CD4-positive, CD25-positive, alpha-beta regulatory T cell (primary cell): Measurements from ENCODE around the gene RFX4. TPM values are rescaled to one million over a fixed set of nuclear protein-coding genes. Genes with fewer than 3 reads are reported as not detected.

Experiments used
- ATAC-seq, 2 donors: fragments of 150-1000 bp; cut with Tn5 transposase; one replicate each; pipeline ENCODE4 v1.10.0; 2021; ENCODE audit warnings: low read depth in 2 of 2, moderate number of reproducible peaks in 2 of 2, moderate library complexity in 1 of 2
- DNase-seq, 3 donors: peaks; one replicate each; pipeline versions ENCODE4 v3.0.0 to v3.0.0-alpha.2; 2012 to 2022; ENCODE audit warnings: mixed read lengths in 1 of 3
- H3K27ac ChIP-seq: one replicate; pipeline ENCODE4 v1.7.0; 2013; ENCODE audit warnings: mild to moderate bottlenecking, low read length; ENCODE audit not compliant: insufficient read depth, poor library complexity, severe bottlenecking
- H3K27me3 ChIP-seq: one replicate; pipeline ENCODE4 v1.7.0; 2013; ENCODE audit warnings: low read length; ENCODE audit not compliant: control insufficient read depth, insufficient read depth
- H3K36me3 ChIP-seq: one replicate; pipeline ENCODE4 v1.7.0; 2013; ENCODE audit warnings: mild to moderate bottlenecking, low read length, moderate library complexity; ENCODE audit not compliant: control insufficient read depth, insufficient read depth
- H3K4me1 ChIP-seq: 2 replicates; pipeline ENCODE4 v1.7.0; 2013; ENCODE audit warnings: mild to moderate bottlenecking, low read length; ENCODE audit not compliant: insufficient read depth, control insufficient read depth, poor library complexity, severe bottlenecking
- H3K4me3 ChIP-seq: one replicate; pipeline ENCODE4 v1.7.0; 2013; ENCODE audit warnings: low read depth, mild to moderate bottlenecking, low read length, moderate library complexity
- H3K9me3 ChIP-seq, 2 experiments: 1 replicate in 1 of 2; 2 replicates in 1 of 2; pipeline ENCODE4 v1.7.0; 2013; ENCODE audit warnings: low read length in 2 of 2, mild to moderate bottlenecking in 1 of 2, moderate library complexity in 1 of 2; ENCODE audit not compliant: control insufficient read depth in 2 of 2
- H3K27ac Mint-ChIP-seq, 3 donors: one replicate each; pipeline ENCODE4 v1.8.0; 2020 to 2022; ENCODE audit warnings: mild to moderate bottlenecking in 3 of 3, mixed read lengths in 3 of 3, moderate library complexity in 2 of 3
- H3K27me3 Mint-ChIP-seq: one replicate; pipeline ENCODE4 v1.8.0; 2022; ENCODE audit warnings: mild to moderate bottlenecking, mixed read lengths
- H3K36me3 Mint-ChIP-seq: one replicate; pipeline ENCODE4 v1.8.0; 2020; ENCODE audit warnings: mixed read lengths
- H3K4me1 Mint-ChIP-seq, 4 donors: one replicate each; pipeline ENCODE4 v1.8.0; 2020 to 2022; ENCODE audit warnings: mixed read lengths in 4 of 4, mild to moderate bottlenecking in 1 of 4
- H3K4me3 Mint-ChIP-seq, 4 donors: one replicate each; pipeline ENCODE4 v1.8.0; 2020 to 2022; ENCODE audit warnings: mild to moderate bottlenecking in 4 of 4, mixed read lengths in 4 of 4, moderate library complexity in 3 of 4
- H3K9me3 Mint-ChIP-seq, 7 donors: one replicate each; pipeline ENCODE4 v1.8.0; 2020 to 2022; ENCODE audit warnings: mixed read lengths in 7 of 7, mild to moderate bottlenecking in 3 of 7, moderate library complexity in 2 of 7
- polyA plus RNA-seq, 4 donors: library from polyadenylated mRNA; unstranded; fragments of 300-500 nt; fragmentation: Illumina TruSeq; gene quantifications; one replicate each; pipeline ENCODE4 v1.2.3, GENCODE V29; 2021
- total RNA-seq: library from RNA; stranded (reverse); gene quantifications from one replicate; pipeline ENCODE4 v1.2.3, GENCODE V29; 2022

The RFX4 gene
- total and polyA plus RNA-seq, 5 donors from 2014 or later = not detected

- H3K27ac ChIP-seq = no peak overlapping the region
- Mint-ChIP-seq H3K36me3 (peaks cover 49% of the 10 kb centered on the region), H3K27ac (no peak overlapping the region), H3K9me3 (peaks cover 0 to 2% (median 0%) of the 10 kb centered on the region in 7 donors), H3K4me3 (no peak overlapping the region), H3K27me3 (no peaks in the 10 kb centered on the region), H3K4me1 (peaks cover 3 to 16% (median 3%) of the 10 kb centered on the region in 4 donors)
- DNase-seq (peak in 1 of 3 donors; percentile 19), ATAC-seq (no peak)
- H3K27me3 ChIP-seq = no peaks in the 10 kb centered on the region
- H3K4me3 ChIP-seq = no peak overlapping the region
- no peaks in the 10 kb centered on the region for H3K4me1 ChIP-seq
- peaks cover 18% of the 10 kb centered on the region for H3K36me3 ChIP-seq
- no peaks in the 10 kb centered on the region for H3K9me3 ChIP-seq
Observed at GRCh38 chr12:106790020-106790419, 207.2 kb downstream of the RFX4 start.

GRCh38 chr12:106791531-106791930, 208.7 kb downstream of the RFX4 start:
- Mint-ChIP-seq H3K27ac (no peak overlapping the region), H3K9me3 (peaks cover 0 to 2% (median 0%) of the 10 kb centered on the region in 7 donors), H3K4me3 (no peak overlapping the region), H3K27me3 (no peaks in the 10 kb centered on the region), H3K4me1 (peaks cover 2 to 14% (median 4%) of the 10 kb centered on the region in 4 donors), H3K36me3 (peaks cover 44% of the 10 kb centered on the region)
- Histone ChIP-seq H3K36me3 (peaks cover 15% of the 10 kb centered on the region), H3K27me3 (no peaks in the 10 kb centered on the region), H3K9me3 (no peaks in the 10 kb centered on the region), H3K4me3 (no peak overlapping the region), H3K27ac (no peak overlapping the region), H3K4me1 (no peaks in the 10 kb centered on the region)
- no peak for DNase-seq
- no peak for ATAC-seq

DNA sequence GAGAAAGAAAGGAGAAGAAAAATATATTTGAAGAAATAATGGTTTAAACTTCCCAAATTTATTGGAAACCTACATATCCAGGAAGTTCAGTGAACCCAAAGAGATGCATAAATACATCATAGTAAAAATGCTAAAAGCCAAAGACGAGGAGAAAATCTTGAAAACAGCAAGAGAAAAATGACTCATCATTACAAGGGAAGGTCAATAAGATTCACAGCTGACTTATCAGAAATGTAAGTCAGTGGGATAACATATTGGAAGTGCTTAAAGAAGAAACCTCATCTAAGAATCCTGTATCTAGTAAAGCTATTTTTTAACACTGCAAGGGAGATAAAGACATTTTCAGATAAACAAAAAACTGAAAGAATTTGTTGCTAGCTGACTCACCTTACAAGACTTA, 211.6 kb downstream of the RFX4 start:
- Mint-ChIP-seq H3K27me3 (no peaks in the 10 kb centered on the region), H3K36me3 (peaks cover 27% of the 10 kb centered on the region), H3K9me3 (peaks cover 0 to 2% (median 0%) of the 10 kb centered on the region in 7 donors), H3K4me3 (no peak overlapping the region), H3K4me1 (peaks cover 2 to 10% (median 6%) of the 10 kb centered on the region in 4 donors), H3K27ac (no peak overlapping the region)
- peaks cover 13% of the 10 kb centered on the region for H3K36me3 ChIP-seq
- H3K4me1 ChIP-seq = no peaks in the 10 kb centered on the region
- no peak for DNase-seq
- ATAC-seq = no peak
- H3K4me3 ChIP-seq = no peak overlapping the region
- no peaks in the 10 kb centered on the region for H3K27me3 ChIP-seq
- H3K27ac ChIP-seq = no peak overlapping the region
- no peaks in the 10 kb centered on the region for H3K9me3 ChIP-seq

DNA sequence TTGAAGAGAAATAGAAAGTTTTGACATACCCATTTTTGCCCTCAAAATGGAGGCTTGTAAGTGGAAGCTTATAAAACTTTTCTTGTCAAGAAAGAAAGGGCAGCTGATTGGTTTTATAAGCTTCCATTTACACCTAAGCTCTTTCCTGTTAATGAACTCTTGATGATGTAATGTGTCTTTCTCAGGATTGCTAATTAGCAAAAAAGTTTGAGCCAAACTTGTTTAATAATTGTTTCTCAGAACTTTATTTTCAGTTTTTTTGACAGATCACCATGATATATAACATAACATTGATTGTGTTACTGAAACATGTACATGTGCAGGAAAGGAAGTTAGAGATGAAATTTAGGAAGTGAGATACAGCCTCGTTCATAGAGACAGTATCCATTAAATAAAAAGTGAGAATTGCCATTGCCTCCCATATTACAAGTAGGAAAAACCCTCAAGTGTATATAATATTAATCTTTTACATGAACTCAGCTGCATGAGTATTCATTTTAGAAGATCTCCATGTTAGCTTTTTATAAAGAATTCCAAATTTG, 218.4 kb downstream of the RFX4 start:
- Histone ChIP-seq H3K4me1 (no peaks in the 10 kb centered on the region), H3K9me3 (no peaks in the 10 kb centered on the region), H3K4me3 (no peak overlapping the region), H3K27ac (no peak overlapping the region), H3K27me3 (no peaks in the 10 kb centered on the region), H3K36me3 (peaks cover 7% of the 10 kb centered on the region)
- peak in 1 of 3 donors; percentile 7 for DNase-seq
- no peak overlapping the region for H3K27ac Mint-ChIP-seq
- H3K4me1 Mint-ChIP-seq = peaks cover 2 to 12% (median 7%) of the 10 kb centered on the region in 4 donors
- no peaks in the 10 kb centered on the region for H3K9me3 Mint-ChIP-seq
- ATAC-seq = no peak
- no peaks in the 10 kb centered on the region for H3K27me3 Mint-ChIP-seq
- peaks cover 11% of the 10 kb centered on the region for H3K36me3 Mint-ChIP-seq
- no peak overlapping the region for H3K4me3 Mint-ChIP-seq

DNA sequence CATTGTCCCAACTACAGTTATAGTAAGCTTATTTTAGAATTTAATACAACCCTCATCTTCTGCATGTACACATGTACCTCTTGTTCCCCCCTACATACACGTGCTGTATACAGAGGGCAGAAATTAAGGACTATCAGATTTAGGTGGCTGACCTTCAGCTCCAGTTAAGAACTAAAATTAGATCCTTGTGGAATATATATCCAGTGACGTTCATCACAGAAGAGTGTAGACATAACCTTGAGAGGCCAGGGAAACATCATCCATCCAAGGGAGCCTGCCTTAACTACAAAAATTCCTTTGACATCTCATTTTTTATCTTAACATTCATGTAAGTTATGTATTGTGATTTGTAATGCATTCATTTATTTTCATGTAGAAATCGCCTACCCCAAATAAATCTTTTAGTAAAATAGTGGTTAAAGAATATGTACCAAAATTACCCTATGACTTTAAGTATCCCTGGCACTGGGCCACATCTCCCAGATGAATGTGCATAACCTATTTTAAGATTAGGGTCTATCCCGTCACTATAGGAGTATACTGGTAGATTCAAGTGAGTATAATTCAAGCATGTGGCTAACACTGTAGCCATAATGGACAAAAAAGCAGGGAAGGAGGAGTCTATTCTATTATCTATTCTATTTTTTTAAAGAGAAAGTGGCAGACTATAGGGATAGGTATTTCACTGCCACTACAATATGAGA, 219.2 kb downstream of the RFX4 start:
- Histone ChIP-seq H3K4me3 (no peak overlapping the region), H3K36me3 (peaks cover 7% of the 10 kb centered on the region), H3K27ac (no peak overlapping the region), H3K4me1 (no peaks in the 10 kb centered on the region), H3K27me3 (no peaks in the 10 kb centered on the region), H3K9me3 (no peaks in the 10 kb centered on the region)
- H3K27me3 Mint-ChIP-seq = no peaks in the 10 kb centered on the region
- no peak overlapping the region for H3K4me3 Mint-ChIP-seq
- peaks cover 2 to 12% (median 6%) of the 10 kb centered on the region in 4 donors for H3K4me1 Mint-ChIP-seq
- H3K9me3 Mint-ChIP-seq = no peaks in the 10 kb centered on the region
- H3K36me3 Mint-ChIP-seq = peaks cover 16% of the 10 kb centered on the region
- H3K27ac Mint-ChIP-seq = no peak overlapping the region
- no peak for DNase-seq
- no peak for ATAC-seq

DNA sequence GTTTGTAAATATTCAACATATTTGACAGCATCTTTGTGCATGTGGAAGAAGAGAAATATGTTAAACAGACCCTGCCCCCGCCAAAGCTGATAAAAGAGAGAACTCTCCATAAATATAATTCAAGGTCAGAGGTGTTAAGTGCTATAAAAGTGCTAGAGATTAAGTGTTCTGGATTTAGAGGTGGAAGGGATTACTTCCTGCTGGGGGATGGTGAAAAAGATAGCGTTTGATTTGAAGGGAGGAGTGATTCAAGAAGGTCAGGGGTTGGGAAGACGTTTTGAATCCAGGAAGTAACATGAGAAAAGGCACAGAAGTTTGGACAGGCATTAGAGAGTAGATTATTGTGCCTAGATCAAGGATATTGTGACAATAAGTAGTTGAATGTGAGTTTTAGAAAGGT, 221.9 kb downstream of the RFX4 start:
- Mint-ChIP-seq H3K36me3 (peaks cover 17% of the 10 kb centered on the region), H3K27ac (no peak overlapping the region), H3K27me3 (no peaks in the 10 kb centered on the region), H3K4me3 (no peak overlapping the region), H3K9me3 (no peaks in the 10 kb centered on the region), H3K4me1 (peaks cover 0 to 12% (median 4%) of the 10 kb centered on the region in 4 donors)
- no peak overlapping the region for H3K4me3 ChIP-seq
- no peaks in the 10 kb centered on the region for H3K9me3 ChIP-seq
- ATAC-seq = no peak
- H3K36me3 ChIP-seq = peaks cover 7% of the 10 kb centered on the region
- no peak for DNase-seq
- no peak overlapping the region for H3K27ac ChIP-seq
- H3K27me3 ChIP-seq = no peaks in the 10 kb centered on the region
- no peaks in the 10 kb centered on the region for H3K4me1 ChIP-seq

Other genes with a start within 250 kb of the RFX4 start
- 5.2 TPM for gene POLR3B, start 225.3 kb upstream of the RFX4 start, total RNA-seq
- gene POLR3B, start 225.3 kb upstream of the RFX4 start, polyA plus RNA-seq = 1 to 10 TPM; 3.4 to 5.7 (median 4.6) TPM
- gene RIC8B, start 191.7 kb downstream of the RFX4 start, total RNA-seq = 16.0 TPM
- 1 to 10 TPM; 5.2 to 5.6 (median 5.4) TPM for gene RIC8B, start 191.7 kb downstream of the RFX4 start, polyA plus RNA-seq